HepG2 (cell line): ENCODE measurements around the gene SLC10A1. TPM values are rescaled to one million over a fixed set of nuclear protein-coding genes. Genes with fewer than 3 reads are reported as not detected.

ENCODE experiments used
- ATAC-seq: fragments of 200-7000 bp; cut with Tn5 transposase; 3 replicates; pipeline ENCODE4 v1.9.1; 2020; ENCODE audit warnings: mild to moderate bottlenecking, moderate library complexity
- BruUV-seq: library from RNA; stranded (reverse); fragments of 400-500 nt; replicated peaks from 2 replicates; lab custom pipeline; 2021; lab: Mats Ljungman, UMichigan
- CTCF ChIA-PET: fragments of 300-600 bp; formaldehyde crosslinking; extraction: SDS; loops from one replicate; lab custom pipeline; 2021; ENCODE audit warnings: low total read pairs, inconsistent platforms, low intra/inter-chr PET ratio; lab: Yijun Ruan, JAX
- POLR2A ChIA-PET: fragments of 350-600 bp; sonication (Branson Sonifier 250); formaldehyde crosslinking; loops from one replicate; lab custom pipeline; 2020; ENCODE audit warnings: antibody characterized with exemption, inconsistent platforms; lab: Yijun Ruan, JAX
- DNase-seq: peaks from one replicate; pipeline ENCODE4 v3.0.0-alpha.2; 2015; ENCODE audit warnings: low spot score
- FAIRE-seq: peaks from 3 replicates; lab custom pipeline; 2011; peaks lifted over from hg19 to GRCh38; lab: Jason Lieb, UNC
- H2AFZ ChIP-seq: one replicate; pipeline ENCODE4 v1.6.1; 2011; ENCODE audit warnings: low read length, inconsistent platforms
- H3K27ac ChIP-seq: fragments of 300-600 bp; 3 replicates; pipeline ENCODE4 v1.8.0; 2011; ENCODE audit warnings: mixed run types, mild to moderate bottlenecking, mixed read lengths, low read length, inconsistent platforms; ENCODE audit not compliant: insufficient read depth; ENCODE audit errors: extremely low read length
- H3K27me3 ChIP-seq, 2 experiments: fragments of 200-600 bp in 1 of 2; 2 replicates in 1 of 2; 3 replicates in 1 of 2; pipeline versions ENCODE4 v1.6.0 to v1.8.0; 2011; ENCODE audit warnings: low read length in 2 of 2, mild to moderate bottlenecking in 2 of 2, moderate library complexity in 2 of 2, inconsistent platforms in 1 of 2; ENCODE audit not compliant: insufficient read depth in 2 of 2, control insufficient read depth in 1 of 2
- H3K36me3 ChIP-seq, 2 experiments: fragments of 200-600 bp in 1 of 2; replicated peaks in 1 of 2; 2 replicates in 1 of 2; 3 replicates in 1 of 2; pipeline versions ENCODE4 v1.5.1 to v1.8.0; 2011; ENCODE audit warnings: low read length in 2 of 2, inconsistent platforms in 1 of 2; ENCODE audit not compliant: insufficient read depth in 2 of 2, control insufficient read depth in 1 of 2
- H3K4me1 ChIP-seq: 2 replicates; pipeline ENCODE4 v1.5.1; 2012; ENCODE audit warnings: low read length, inconsistent platforms; ENCODE audit not compliant: insufficient read depth
- H3K4me2 ChIP-seq: 2 replicates; pipeline ENCODE4 v1.6.0; 2011; ENCODE audit warnings: low read depth, low read length, inconsistent platforms
- H3K4me3 ChIP-seq, 3 experiments: fragments of 200-600 bp in 1 of 3; sonication (generic), shearing (Covaris generic) in 1 of 3; replicated peaks in 1 of 3; 2 replicates each; pipeline ENCODE4 v1.5.1; 2011 to 2016; ENCODE audit warnings: low read length in 3 of 3, inconsistent platforms in 2 of 3, low read depth in 2 of 3, mild to moderate bottlenecking in 2 of 3, control low read depth in 1 of 3, mixed read lengths in 1 of 3; ENCODE audit not compliant: insufficient read depth in 1 of 3
- H3K79me2 ChIP-seq: one replicate; pipeline ENCODE4 v1.6.1; 2011; ENCODE audit warnings: low read length, inconsistent platforms; ENCODE audit not compliant: insufficient read depth
- H3K9ac ChIP-seq: 2 replicates; pipeline ENCODE4 v1.6.0; 2011; ENCODE audit warnings: mild to moderate bottlenecking, low read depth, low read length, inconsistent platforms; ENCODE audit not compliant: insufficient read depth
- H3K9me3 ChIP-seq: 2 replicates; pipeline ENCODE4 v1.5.1; 2012; ENCODE audit warnings: mild to moderate bottlenecking, low read length
- H4K20me1 ChIP-seq: 2 replicates; pipeline ENCODE4 v1.6.0; 2011; ENCODE audit warnings: inconsistent platforms, mild to moderate bottlenecking, low read length, moderate library complexity; ENCODE audit not compliant: insufficient read depth
- BRD4 ChIP-seq: sonication (generic); formaldehyde crosslinking; IDR thresholded peaks from 2 replicates; pipeline ENCODE4 v1.4.0; 2020; ENCODE audit warnings: missing genetic modification reagents
- CREBL2 ChIP-seq: sonication (generic); formaldehyde crosslinking; IDR thresholded peaks from 2 replicates; pipeline ENCODE4 v1.8.1; 2023; ENCODE audit warnings: missing genetic modification reagents, mild to moderate bottlenecking, borderline replicate concordance
- DNMT1 ChIP-seq: sonication (generic); formaldehyde crosslinking; IDR thresholded peaks from 2 replicates; pipeline ENCODE4 v1.5.1; 2020; ENCODE audit warnings: mild to moderate bottlenecking, missing genetic modification reagents
- ELF1 ChIP-seq: sonication (generic); formaldehyde crosslinking; IDR thresholded peaks from 2 replicates; pipeline ENCODE4 v1.4.0; 2020; ENCODE audit warnings: missing genetic modification reagents
- FOXP1 ChIP-seq, 2 experiments: fragments of 450-650 bp in 1 of 2; IDR thresholded peaks; 2 replicates each; pipeline ENCODE4 v1.6.1; 2017 to 2018; ENCODE audit warnings: antibody characterized with exemption in 1 of 2
- HDAC2 ChIP-seq: sonication (generic); formaldehyde crosslinking; IDR thresholded peaks from 2 replicates; pipeline ENCODE4 v1.4.0; 2020; ENCODE audit warnings: missing genetic modification reagents
- HNRNPUL1 ChIP-seq: fragments of 200-400 bp; formaldehyde crosslinking; IDR thresholded peaks from 2 replicates; pipeline ENCODE4 v1.6.1; 2017; ENCODE audit warnings: low read depth, mild to moderate bottlenecking, low read length, moderate library complexity
- HOXD1 ChIP-seq: sonication (generic); formaldehyde crosslinking; IDR thresholded peaks from 2 replicates; pipeline ENCODE4 v1.5.0; 2020; ENCODE audit warnings: missing genetic modification reagents
- IKZF5 ChIP-seq: IDR thresholded peaks from 2 replicates; pipeline ENCODE4 v1.6.1; 2018; ENCODE audit warnings: missing genetic modification reagents, mild to moderate bottlenecking, missing compliant biosample characterization
- JUND ChIP-seq: sonication (generic); formaldehyde crosslinking; IDR thresholded peaks from 2 replicates; pipeline ENCODE4 v1.8.0; 2022; ENCODE audit warnings: mild to moderate bottlenecking, missing genetic modification reagents
- KAT8 ChIP-seq: IDR thresholded peaks from 2 replicates; pipeline ENCODE4 v1.6.1; 2016; ENCODE audit warnings: missing genetic modification reagents, missing compliant biosample characterization
- MATR3 ChIP-seq: sonication (generic); formaldehyde crosslinking; IDR thresholded peaks from 2 replicates; pipeline ENCODE4 v1.4.0; 2020; ENCODE audit warnings: missing genetic modification reagents
- SOX6 ChIP-seq, 2 experiments: fragments of 450-650 bp in 1 of 2; sonication (generic) in 1 of 2; formaldehyde crosslinking in 1 of 2; IDR thresholded peaks; 2 replicates each; pipeline versions ENCODE4 v1.4.0 to v1.6.1; 2017 to 2020; ENCODE audit warnings: antibody characterized with exemption in 1 of 2, mild to moderate bottlenecking in 1 of 2, missing genetic modification reagents in 1 of 2
- ZBTB40 ChIP-seq, 2 experiments: fragments of 450-650 bp in 1 of 2; sonication (generic) in 1 of 2; formaldehyde crosslinking in 1 of 2; IDR thresholded peaks; 2 replicates each; pipeline versions ENCODE4 v1.6.1 to v1.8.0; 2016 to 2022; ENCODE audit warnings: antibody characterized with exemption in 1 of 2, mild to moderate bottlenecking in 1 of 2, missing genetic modification reagents in 1 of 2
- WGBS: methylation state at CpG from one replicate; pipeline ENCODE4 v1.1.6; 2017; ENCODE audit warnings: low lambda C conversion rate; 5-methylcytosine and 5-hydroxymethylcytosine counted together
- in situ Hi-C: cut with HindIII; loops from 2 replicates; pipeline ENCODE4 v1.10.0; 2017; ENCODE audit warnings: low pct_unique_long_range_greater_than_20kb; ENCODE audit not compliant: extremely low pct_ligation_motif_present
- intact Hi-C: fragments of 100-400 bp; cut with micrococcal nuclease; formaldehyde crosslinking; loops from one replicate; pipeline ENCODE4 v1.10.0; 2022; ENCODE audit not compliant: unreplicated experiment
- polyA plus RNA-seq, 8 experiments: library from polyadenylated mRNA; depleted of rRNA in 3 of 8; stranded (reverse) in 7 of 8; unstranded in 1 of 8; fragments of >200 nt; fragmentation: Illumina TruSeq in 4 of 8; extraction: Trizol in 4 of 8; gene quantifications; 2 replicates each; pipeline versions ENCODE4 v1.2.1 to v1.2.3, GENCODE V29; 2011 to 2016; ENCODE audit warnings: low read depth in 4 of 8, missing spikeins in 1 of 8, mixed read lengths in 1 of 8; ENCODE audit not compliant: insufficient read depth in 1 of 8
- total RNA-seq, 5 experiments: library from RNA; depleted of rRNA; stranded (reverse); fragments of >200 nt; fragmentation: Illumina TruSeq; extraction: Trizol; gene quantifications; 2 replicates each; pipeline ENCODE4 v1.2.3, GENCODE V29; 2016; ENCODE audit warnings: low read depth in 1 of 5

Gene SLC10A1
- total and polyA plus RNA-seq, 2 of the 13 experiments (the other 11 are each of a cell fraction or from before 2014, with no cell fraction given), result 0.17 TPM; not detected in 1

GRCh38 chr14:69792887-69793421, 4.1 kb downstream of the SLC10A1 start:
- Histone ChIP-seq H3K36me3 (no peaks in the 10 kb centered on the region), H3K9ac (no peak overlapping the region), H3K79me2 (no peaks in the 10 kb centered on the region), H3K4me3 (no peak overlapping the region), H3K4me1 (peaks cover 67% of the 10 kb centered on the region), H2AFZ (no peak overlapping the region), H3K27me3 (no peaks in the 10 kb centered on the region), H4K20me1 (no peaks in the 10 kb centered on the region), H3K27ac (peak overlapping the region; percentile 73), H3K4me2 (peak overlapping the region; percentile 30; the same call in 1 of the 2 replicates), H3K9me3 (no peaks in the 10 kb centered on the region)
- peak; percentile 93 for ATAC-seq
- intact Hi-C loops (no loop called here), in situ Hi-C loops (no loop called here)
- DNase-seq, result peak; percentile 90
- ChIA-PET POLR2A (interaction anchor here (0.6 to 2.1 kb wide), 7 partner anchors 9 to 95 kb away, joined by 3 to 6 read pairs (median 4); partner anchors contain the start of gene SRSF5), CTCF (no interaction called here)
- FAIRE-seq, result peak; percentile 98
- WGBS, result 52% methylated on average over 7 of the region's 7 CpGs
- no TSS peak for BruUV-seq
- TF ChIP-seq ZBTB40 (IDR thresholded peaks at IDR 0.05), result no peak
- TF ChIP-seq ZBTB40 (CRISPR knock-in tag; IDR thresholded peaks at IDR 0.05), result no peak
- TF ChIP-seq SOX6 (IDR thresholded peaks at IDR 0.05), result no peak
- peak; percentile 62; the same call in 1 of the 2 replicates for TF ChIP-seq SOX6 (CRISPR knock-in tag; IDR thresholded peaks at IDR 0.05)
- TF ChIP-seq HOXD1 (CRISPR knock-in tag), result no peak
- no peak for TF ChIP-seq CREBL2 (CRISPR knock-in tag)
- 0 out of 2 replicates have a peak, but pooled peaks have one; percentile 41 for TF ChIP-seq DNMT1 (CRISPR knock-in tag)
- TF ChIP-seq KAT8 (CRISPR knock-in tag), result peak; percentile 62
- TF ChIP-seq JUND, result peak; percentile 22; the same call in 1 of the 2 replicates
- TF ChIP-seq HDAC2 (CRISPR knock-in tag), result peak; percentile 90
- TF ChIP-seq BRD4 (CRISPR knock-in tag), result no peak
- TF ChIP-seq MATR3, result no peak
- no peak for TF ChIP-seq HNRNPUL1
- peak; percentile 46 for TF ChIP-seq ELF1 (CRISPR knock-in tag)
- TF ChIP-seq FOXP1 (IDR thresholded peaks at IDR 0.05), result no peak
- peak; percentile 59; the same call in 1 of the 2 replicates for TF ChIP-seq FOXP1 (CRISPR knock-in tag; IDR thresholded peaks at IDR 0.05)
- TF ChIP-seq IKZF5, result peak; percentile 40; the same call in 1 of the 2 replicates
